Stimulated activated CD8-positive, alpha-beta memory T cell treated with anti-CD3 and anti-CD28 coated beads, Interleukin-7, amount 100 ng/mL, for 24 hours (primary cell): ENCODE measurements around the gene PPP1R9A.

Source experiments
- DNase-seq: peaks from one replicate; pipeline ENCODE4 v3.0.0-alpha.2; 2020; ENCODE audit warnings: low read depth

PPP1R9A gene

DNA sequence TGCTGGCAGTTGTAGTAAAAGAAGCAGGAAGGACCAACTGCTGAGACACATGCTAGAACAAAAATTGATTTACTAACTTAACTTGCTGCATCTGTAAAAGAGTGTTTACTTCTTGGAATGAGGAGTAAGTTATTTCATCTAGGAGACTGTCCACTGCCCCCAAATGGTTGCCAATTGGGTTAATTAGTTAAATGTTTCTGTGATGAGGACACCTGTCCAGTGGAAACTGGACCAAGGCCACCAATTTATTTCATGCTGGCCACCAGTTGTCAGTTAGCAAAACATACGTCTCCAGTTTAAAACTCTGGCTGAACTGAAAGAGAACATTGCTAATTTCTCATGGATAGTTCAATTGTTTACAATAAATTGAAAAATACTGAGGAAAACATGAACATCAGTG is 191.7 kb downstream of the PPP1R9A start:
- DNase-seq = no peak

DNA sequence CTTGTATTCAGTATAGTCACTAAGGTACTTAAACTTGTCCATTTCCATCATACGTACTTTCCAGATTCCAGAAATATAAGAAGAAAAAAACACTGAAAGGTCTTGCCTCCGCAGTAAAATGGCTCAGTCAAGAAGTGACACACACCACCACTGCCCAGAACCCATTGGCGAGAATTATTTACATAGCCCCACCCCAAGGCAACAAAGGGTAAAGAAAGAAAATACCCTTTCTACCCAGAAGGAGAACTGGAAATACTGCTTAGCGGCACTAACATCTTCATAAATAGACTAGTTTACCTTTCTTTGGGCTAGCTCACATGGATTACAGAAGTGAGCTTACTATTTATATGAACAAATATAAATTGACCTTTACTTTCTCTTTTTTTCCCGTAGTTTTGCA is 194.0 kb downstream of the PPP1R9A start:
- no peak for DNase-seq

DNA sequence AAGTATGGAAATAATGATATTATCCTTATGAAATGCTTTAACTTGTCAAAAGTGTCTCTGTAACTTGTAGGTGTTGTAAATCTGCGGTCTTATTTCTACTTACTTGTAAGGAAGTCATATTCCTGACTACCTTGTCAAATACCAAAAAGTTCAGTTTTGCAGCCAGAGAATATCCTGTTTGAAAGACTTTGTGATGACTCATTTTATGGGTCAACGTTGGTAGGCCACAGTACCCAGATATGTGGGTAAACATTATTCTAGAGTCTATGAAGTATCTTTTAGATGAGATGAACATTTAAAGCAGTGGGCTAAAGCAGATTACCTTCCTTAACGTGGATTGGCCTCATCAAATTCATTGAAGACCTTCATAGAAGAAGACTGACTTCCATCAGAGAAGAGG is 195.3 kb downstream of the PPP1R9A start:
- DNase-seq = no peak

DNA sequence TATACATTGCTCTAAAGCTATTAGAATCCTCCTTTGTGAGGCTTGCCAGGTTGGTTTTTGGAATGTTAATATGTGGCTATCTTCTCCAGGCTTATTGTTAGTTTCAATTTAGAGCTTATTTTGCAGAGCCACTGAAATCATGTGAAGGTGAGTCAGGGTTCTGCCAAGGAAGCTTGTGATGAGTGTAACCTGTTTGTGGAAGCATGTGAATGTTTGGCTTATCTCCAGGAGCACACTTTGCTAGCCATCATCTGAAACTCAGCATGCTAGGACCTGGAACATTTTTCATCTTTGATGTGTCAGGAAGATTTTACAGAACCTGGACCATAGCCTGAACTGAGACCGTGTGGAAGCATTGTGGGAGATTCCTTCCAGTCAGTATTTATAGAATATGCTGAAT is 197.3 kb downstream of the PPP1R9A start:
- no peak for DNase-seq

DNA sequence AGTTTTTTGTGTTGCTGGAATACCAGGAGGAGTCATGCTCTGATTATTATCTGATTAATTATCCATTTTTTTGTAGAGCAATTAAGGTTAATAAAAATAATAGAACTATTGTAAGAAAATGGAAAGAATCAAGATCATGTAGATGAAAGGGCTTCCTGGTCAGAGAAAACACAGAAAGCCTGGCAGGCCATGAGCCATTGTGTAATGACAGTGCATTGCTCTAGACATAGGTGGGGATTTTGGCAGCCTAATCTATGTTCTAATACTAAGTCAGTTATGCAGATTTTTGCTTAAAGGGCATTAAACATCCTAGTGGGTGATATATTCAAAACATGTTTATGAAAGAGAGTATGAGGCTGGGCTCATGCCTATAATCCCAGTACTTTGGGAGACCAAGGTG is 198.2 kb downstream of the PPP1R9A start:
- no peak for DNase-seq

DNA sequence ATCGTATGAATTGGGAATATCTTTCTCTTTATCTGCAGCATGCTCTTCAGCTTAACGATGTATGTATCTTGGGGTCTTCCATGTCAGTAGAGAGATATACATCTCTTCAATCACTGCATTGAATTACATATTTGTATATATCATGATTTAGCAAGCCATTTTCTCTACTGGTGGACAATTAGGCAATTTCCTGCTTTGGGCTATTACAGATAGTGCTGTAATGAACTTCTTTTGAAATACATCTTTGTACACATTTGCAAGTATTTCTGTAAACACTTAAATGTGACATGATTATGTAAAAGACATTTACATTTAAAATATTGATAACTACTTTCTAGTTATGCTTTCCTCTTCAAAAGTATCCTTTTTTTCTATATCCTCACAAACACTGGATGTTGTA is 199.0 kb downstream of the PPP1R9A start:
- DNase-seq = no peak

DNA sequence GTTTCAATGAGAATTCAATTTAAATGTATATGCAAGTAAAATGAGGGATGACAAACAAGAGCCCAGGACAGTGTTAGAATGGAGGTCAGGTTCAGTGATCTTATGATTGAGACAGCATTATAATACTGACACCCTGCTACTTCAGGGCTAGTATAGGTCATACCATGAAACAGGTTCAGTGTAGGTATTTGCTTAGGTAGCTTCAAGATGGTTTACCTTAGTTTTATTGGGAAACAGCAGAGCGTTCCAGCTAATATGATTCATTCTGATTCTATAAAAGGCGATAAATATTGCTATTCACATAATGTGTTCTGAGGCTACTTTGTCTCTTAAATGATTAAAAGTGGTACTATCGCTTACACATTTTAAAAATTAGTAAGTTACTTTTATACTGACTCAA is 203.3 kb downstream of the PPP1R9A start:
- no peak for DNase-seq

DNA sequence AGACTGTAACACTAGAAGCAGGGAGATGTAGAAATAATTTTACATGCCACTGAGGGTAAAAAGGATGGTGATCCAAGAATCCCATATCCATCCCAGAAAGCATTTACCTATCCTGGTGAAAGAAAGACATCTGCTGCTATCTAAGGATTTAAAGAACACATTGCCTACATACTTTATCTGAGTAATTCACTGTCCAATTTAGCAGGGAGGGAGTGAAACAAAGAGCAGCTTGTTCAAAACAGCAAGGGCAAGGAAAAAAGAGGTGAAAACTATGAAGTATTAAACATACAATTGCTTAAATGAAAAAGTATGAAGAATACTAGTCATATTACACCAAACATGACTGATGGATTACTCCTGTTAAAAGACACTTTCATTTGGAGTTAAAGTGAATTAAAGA is 206.2 kb downstream of the PPP1R9A start:
- no peak for DNase-seq

DNA sequence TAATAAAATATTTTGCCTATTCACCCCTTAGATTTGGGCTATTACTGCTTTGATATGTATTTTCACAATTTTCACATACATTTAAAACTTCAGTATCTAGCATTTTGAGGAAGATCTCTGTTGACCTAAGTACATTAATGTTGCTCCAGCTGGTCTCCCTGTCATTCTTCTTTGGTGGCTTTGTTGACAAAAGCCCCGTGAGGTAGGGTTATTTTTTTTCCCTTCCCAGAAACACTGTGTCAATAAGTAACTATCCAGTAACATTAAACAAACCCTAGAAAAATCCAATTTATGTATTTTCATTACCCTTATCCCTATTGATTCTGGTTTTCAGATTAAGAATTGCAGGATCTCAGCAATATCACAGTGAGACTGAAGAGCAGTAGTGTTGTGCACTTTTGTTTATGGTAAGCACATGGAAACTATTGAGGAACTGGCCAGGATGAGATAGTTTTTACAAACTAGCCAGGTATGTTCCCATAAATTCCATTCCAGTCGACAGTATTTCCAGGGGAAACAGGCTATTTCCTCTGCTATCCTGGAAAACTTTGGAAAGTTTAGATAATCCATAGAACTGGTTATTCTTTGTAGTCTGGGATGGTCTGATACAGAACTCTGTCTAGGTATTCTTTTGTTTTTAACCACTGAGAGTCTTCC is 218.8 kb downstream of the PPP1R9A start:
- no peak for DNase-seq

DNA sequence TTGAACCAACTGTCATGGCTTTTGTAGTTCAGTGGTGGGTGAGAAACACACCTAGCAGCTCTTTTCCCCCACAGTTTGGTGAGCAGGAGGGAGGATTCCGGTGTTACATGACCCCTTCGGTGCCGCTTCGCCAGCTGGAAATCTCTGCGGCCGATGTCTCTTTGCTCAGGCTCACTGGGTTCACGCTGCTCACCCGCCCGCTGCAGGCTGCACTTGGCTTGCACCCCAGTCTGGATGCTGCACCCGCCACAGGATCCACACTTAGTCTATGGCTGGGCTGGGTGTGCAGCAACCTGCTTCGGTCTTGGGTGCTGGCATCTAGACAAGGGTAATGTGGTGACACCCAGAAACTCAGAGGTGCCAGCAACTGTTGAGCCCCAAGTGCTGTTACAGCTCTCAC is 225.1 kb downstream of the PPP1R9A start:
- no peak for DNase-seq

DNA sequence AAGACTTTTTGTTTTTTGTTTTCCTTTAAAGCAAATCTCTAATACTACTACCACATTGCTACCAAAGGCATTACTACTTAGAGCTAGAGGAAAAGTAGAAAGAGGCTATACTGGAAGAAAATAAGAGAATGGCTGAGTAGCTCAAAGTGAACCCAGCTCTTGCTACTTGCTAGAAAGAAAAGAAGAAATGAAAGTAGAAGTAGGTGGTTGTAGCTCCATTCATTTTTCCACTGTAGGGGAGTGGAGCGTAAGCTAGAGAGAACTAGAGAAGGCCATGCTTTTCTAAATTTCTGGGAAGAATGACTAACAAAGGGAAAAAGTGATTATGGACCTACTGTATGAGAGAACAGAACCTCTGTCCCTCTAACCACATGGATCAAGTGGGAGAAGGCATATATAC is 232.5 kb downstream of the PPP1R9A start:
- DNase-seq = no peak

DNA sequence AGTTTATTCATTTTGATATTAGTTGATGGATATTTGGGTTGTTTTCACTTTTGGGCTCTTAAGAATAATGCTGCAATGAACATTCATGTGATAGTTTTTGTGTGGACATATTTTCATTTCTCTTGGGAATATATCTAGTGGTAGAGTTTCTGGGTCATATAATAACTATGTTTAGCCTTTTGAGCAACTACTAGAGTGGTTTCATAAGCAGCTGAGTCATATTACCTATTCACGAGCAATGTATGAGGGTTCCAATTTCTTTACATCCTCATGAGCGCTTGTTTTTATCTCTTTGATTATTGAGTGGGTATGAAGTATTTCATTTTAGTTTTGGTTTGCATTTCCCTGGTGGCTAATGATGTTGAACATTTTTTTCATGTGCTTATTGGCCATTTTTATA is 234.4 kb downstream of the PPP1R9A start:
- no peak for DNase-seq

DNA sequence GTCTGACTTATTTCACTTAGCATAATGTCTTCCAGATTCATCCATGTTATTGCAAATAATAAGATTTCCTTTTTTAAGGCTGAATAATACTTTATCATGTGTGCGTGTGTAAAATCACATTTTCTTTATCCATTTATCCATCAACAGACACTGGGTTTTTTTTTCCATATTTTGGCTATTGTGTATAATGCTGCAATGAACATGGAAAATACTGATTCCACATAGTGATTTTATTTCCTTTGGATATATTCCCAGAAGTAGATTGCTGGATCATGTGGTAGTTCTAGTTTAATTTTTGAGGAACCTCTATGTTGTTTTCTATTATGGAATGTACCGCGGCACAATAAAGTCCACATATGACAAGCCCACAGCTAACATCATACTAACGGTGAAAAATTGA is 236.9 kb downstream of the PPP1R9A start:
- DNase-seq = no peak

DNA sequence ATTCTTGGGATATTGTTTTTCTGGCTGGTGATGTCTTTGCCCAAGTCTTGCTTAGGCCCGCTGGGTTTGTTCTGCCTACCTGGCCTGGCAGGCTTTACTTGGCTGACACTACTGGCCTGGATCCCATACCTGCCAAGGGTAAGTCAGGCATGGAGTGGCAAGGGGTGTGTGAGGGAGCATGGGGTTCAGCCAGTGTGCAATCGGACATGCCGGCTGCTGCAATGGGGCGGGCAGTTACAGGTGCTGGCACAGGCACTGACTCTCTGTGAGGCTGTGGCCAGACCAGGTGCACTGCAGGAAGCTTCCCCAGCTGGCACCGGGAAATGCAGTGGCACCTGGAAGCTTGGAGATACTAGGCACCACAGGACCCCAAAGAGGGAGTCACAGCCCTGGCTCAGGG is 248.6 kb downstream of the PPP1R9A start:
- no peak for DNase-seq

DNA sequence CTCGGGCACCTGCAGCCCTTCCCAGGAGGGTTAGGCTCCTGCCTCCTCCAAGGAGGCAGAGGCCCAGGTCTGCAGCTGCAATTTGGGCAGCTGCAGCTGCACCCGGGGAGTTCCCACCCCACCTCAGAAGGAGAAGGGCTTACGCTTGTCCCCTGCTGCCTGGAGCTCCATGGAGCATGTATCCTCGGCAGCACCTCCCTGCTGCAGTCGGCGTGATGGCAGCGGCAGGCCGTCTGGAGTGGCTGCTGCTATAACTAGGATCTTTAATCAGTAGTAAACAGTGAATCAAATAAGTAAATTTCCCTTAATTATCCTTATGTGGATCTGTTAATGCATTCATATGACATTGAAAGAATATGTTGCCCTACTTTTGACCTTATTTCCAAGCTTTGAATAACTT is 250.0 kb downstream of the PPP1R9A start:
- no peak for DNase-seq

DNA sequence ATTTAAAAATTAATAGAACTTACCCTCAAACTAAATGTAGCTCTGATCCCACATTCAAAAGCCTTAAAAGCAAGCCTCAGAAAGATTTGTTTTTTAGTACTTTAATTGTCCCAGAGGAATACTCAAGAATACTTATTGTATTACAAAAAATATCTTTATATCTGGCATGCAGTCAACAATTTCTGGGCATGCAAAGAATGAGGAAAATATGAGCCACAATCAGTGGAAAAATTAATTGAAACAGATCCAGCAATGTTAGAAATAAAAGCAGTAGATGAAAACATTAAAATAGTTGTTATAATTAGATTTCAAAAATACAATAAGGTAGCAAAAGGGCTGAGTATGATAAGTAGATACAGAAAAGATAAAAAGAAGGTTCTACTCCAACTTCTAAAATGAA is 262.3 kb downstream of the PPP1R9A start:
- no peak for DNase-seq

DNA sequence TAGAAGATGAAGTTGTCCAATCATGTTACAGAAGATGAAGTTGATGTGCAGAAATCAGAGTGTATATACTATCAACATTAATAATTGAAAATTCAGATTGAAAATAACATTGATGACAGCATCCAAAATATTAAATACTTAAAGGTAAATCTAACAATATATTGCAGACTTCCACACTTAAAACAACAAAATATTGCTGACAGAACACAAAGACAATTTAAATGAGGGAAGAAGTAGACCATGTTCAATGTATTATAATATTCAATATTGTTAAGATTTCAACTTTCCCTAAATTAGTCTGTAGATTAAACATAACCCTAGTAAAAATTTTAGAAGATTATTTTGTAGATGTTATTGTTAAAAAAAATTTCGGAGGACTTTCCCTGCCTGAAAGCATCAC is 265.0 kb downstream of the PPP1R9A start:
- DNase-seq = no peak

DNA sequence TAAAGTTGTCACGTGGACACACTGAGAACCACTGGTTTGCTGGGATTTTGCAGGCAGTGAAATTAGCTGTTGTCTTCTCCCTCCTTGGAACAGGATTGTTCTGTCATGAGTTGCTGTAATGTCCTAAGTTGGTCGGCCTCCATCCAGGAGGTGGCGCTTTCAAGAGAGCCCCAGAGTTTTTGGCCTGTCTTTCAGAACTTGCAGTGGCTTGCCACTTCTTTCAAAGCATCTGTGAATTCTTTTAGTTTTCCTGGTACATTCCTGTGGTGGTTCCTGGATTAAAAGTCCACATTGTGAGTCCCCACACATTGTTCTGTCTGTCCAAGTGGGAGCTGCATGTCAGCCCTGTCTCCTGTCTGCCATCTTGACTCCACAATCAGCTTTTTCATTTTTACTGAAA is 283.1 kb downstream of the PPP1R9A start:
- DNase-seq = no peak

DNA sequence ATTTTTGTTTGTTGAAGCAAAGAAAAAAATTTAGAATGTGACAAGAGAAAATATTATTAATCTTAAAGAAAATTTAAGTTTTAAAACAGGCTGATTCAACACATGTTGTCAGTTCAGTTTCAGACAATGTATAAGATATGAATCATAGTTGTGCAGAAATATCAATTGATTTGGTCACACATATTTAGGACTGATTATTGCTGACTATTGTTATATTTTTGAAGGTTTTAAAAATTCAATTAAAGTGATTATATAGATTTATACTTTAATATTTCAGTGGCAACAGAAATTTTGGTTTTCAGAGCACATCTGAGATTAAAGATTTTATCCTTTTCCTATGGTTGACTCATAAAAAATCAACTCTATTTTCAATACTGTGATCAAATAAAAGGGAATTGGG is 284.4 kb downstream of the PPP1R9A start:
- DNase-seq = no peak

DNA sequence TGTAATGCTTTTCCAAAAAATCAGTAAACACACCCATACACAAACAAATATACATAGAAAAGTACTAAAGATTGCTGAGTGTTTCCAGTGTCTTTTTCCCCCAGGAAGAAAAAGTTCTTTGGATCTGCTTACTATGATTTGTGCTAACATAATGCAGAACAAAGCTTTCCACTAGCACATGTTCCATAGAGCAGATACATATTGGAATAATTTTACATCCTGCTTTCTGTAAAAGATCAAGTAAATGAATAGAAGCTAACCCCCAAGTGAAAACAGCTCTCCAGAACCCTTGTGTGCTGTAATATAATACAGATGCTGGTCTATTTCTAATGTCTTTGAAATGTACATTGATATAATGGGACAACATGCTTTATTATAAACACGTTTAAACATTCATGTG is 291.5 kb downstream of the PPP1R9A start:
- no peak for DNase-seq

DNA sequence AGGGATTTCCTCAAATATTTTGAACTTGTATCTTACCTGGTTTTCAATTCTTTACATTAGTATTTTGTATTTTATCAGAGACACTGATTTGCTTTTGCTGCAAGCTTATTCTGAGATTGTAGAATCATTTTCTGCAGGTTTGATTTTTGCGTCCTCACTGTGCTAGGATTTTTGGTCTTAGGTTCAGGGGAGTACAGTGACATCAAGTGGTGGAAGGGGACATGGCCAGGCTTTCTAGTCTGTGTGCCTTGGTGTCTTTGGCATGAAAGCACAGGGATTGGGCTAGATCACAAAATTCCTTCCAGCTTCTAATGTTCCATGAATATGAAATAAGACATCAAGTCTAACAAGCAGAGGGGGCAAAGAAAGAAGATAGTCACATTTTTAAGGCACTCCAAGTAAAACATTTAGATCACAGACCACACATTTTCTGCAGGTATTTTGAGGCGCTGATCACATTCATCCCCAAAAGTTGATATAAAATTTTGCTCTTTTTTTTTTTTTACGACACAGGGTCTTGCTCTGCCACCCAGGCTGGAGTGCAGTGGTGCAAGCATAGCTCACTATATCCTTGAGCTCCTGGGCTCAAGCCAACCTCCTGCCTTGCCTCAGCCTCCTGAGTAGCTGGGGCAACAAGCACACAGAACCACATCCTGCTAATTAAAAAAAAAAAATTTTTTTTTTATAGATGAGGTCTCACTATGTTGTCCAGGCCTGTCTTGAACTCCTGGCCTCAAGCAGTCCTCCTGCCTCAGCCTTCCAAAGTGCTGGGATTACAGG is 292.6 kb downstream of the PPP1R9A start:
- no peak for DNase-seq

DNA sequence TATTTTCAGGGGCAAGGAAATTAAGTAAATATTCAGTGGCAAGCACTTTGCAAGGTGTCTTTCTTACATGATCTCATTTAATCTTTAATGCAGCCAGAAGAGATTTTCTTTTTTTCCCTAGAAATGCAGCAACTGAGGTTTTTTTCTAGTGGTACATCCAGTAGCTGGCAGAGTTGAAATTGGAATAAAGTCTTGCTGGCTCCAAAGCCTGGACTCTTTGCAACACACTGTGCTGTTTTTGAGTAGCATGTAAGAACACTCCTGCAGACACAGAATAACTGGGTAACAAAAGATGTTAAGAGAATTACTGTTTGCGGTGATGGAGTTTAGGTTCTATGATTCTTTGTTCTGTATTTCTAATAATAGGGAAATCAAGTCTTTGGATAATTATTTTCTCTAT is 293.3 kb downstream of the PPP1R9A start:
- DNase-seq = no peak

DNA sequence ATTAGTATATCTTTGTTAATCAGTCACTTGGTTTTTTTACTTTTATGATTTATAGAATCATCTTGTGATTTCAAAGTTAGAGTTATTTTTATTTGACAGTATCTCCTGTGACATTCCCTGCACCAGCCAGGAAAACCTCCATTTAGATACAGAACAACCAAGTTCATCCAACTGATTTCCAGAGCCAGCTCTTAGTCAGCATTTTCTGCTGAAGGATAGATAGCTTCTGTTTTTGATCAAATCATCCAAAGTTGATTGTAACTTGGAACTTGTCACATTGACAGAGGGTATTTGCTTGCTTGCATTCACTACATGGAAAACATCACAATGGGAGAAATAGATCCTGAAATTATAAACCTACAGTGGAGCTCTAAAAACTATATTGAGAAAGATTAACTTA is 294.3 kb downstream of the PPP1R9A start:
- DNase-seq = no peak

DNA sequence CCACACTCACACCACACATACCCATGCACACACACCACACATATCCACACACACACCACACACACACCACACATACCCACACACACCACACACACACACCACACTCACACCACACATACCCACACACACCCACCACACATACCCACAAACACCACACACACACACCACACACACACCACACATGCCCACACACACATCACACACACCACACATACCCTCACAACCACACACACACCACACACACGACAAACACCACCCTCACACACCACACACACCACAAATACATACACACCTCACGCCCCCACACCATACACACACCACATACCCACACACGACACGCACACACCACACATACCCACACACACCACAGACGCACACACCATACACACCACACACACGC is 297.2 kb downstream of the PPP1R9A start:
- DNase-seq = no peak
